Osteocyte (in vitro differentiated cells): ENCODE measurements around the gene ZNF793. TPM values are rescaled to one million over a fixed set of nuclear protein-coding genes. Genes with fewer than 3 reads are reported as not detected.
A peak's percentile ranks its signal among the peaks of the same experiment; 100 is the strongest.

Source experiments
- DNase-seq: peaks from one replicate; pipeline ENCODE4 v3.0.0; 2021; ENCODE audit warnings: mixed read lengths; ENCODE audit not compliant: unreplicated experiment; ENCODE audit errors: extremely low spot score
- H3K27ac Mint-ChIP-seq: one replicate; pipeline ENCODE4 v1.8.0; 2021; ENCODE audit warnings: mild to moderate bottlenecking, mixed read lengths; ENCODE audit not compliant: unreplicated experiment
- H3K27me3 Mint-ChIP-seq: one replicate; pipeline ENCODE4 v1.8.0; 2021; ENCODE audit warnings: mixed read lengths; ENCODE audit not compliant: unreplicated experiment
- H3K36me3 Mint-ChIP-seq: one replicate; pipeline ENCODE4 v1.8.0; 2021; ENCODE audit warnings: mixed read lengths; ENCODE audit not compliant: unreplicated experiment
- H3K4me1 Mint-ChIP-seq: one replicate; pipeline ENCODE4 v1.8.0; 2021; ENCODE audit warnings: mixed read lengths; ENCODE audit not compliant: unreplicated experiment
- H3K4me3 Mint-ChIP-seq: one replicate; pipeline ENCODE4 v1.8.0; 2021; ENCODE audit warnings: mild to moderate bottlenecking, moderate library complexity, mixed read lengths; ENCODE audit not compliant: unreplicated experiment
- H3K9me3 Mint-ChIP-seq: one replicate; pipeline ENCODE4 v1.8.0; 2021; ENCODE audit warnings: mixed read lengths; ENCODE audit not compliant: unreplicated experiment
- total RNA-seq: library from RNA; stranded (reverse); gene quantifications from 2 replicates; pipeline ENCODE4 v1.2.1, GENCODE V29; 2021
- TF ChIP-seq, protein P1 (sequence below): fragments of 200-600 bp; sonication (generic); IDR thresholded peaks from 2 replicates; pipeline ENCODE4 v1.5.0; 2021; ENCODE audit warnings: antibody characterized with exemption, mild to moderate bottlenecking, moderate library complexity

ZNF793 gene
- total RNA-seq, 1 donor from 2014 or later: 10.8 TPM

DNA sequence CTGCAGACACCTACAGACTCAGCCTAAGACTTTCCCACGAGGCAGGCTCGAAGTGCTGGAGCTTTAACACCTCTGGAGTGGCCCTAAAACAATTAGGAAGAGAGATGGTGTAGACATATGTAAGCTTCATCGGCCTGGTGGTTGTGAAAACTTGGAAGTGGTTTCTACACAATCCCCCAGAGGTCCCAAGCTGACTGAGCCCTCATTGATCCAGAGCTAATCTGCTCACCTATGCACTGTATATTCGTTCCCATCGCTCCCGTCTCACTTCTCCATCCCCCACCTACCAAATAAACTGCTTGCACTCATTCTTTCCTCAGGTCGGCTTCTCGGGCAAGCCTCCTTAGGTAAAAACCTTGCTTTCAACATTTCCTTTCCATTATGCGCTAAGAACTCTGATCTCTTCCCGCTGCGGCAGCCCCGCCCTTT lies 767 bp upstream of the ZNF793 start:
- Mint-ChIP-seq H3K4me3 (no peak overlapping the region), H3K36me3 (peaks cover 17% of the 10 kb centered on the region), H3K27me3 (no peaks in the 10 kb centered on the region), H3K4me1 (no peaks in the 10 kb centered on the region), H3K27ac (no peak overlapping the region), H3K9me3 (peaks cover 21% of the 10 kb centered on the region)
- TF ChIP-seq, protein P1, sequence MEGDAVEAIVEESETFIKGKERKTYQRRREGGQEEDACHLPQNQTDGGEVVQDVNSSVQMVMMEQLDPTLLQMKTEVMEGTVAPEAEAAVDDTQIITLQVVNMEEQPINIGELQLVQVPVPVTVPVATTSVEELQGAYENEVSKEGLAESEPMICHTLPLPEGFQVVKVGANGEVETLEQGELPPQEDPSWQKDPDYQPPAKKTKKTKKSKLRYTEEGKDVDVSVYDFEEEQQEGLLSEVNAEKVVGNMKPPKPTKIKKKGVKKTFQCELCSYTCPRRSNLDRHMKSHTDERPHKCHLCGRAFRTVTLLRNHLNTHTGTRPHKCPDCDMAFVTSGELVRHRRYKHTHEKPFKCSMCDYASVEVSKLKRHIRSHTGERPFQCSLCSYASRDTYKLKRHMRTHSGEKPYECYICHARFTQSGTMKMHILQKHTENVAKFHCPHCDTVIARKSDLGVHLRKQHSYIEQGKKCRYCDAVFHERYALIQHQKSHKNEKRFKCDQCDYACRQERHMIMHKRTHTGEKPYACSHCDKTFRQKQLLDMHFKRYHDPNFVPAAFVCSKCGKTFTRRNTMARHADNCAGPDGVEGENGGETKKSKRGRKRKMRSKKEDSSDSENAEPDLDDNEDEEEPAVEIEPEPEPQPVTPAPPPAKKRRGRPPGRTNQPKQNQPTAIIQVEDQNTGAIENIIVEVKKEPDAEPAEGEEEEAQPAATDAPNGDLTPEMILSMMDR: no peak
- DNase-seq: no peak

DNA sequence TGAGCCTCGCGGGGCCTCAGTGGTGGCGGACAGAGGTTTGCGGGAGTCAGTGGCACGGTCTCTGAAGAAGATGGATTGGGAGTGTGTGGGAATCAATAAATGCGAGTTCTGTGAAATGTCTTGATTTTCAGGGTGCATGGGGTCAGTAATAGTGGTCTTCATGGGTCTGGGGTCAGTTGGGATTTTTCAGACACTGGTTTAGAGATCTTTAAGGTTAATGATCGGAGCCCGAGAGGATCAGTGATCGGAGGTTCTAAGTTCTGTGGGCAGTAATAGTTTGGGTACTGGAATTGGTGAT lies 377 bp downstream of the ZNF793 start:
- no peaks in the 10 kb centered on the region for H3K27me3 Mint-ChIP-seq

DNA sequence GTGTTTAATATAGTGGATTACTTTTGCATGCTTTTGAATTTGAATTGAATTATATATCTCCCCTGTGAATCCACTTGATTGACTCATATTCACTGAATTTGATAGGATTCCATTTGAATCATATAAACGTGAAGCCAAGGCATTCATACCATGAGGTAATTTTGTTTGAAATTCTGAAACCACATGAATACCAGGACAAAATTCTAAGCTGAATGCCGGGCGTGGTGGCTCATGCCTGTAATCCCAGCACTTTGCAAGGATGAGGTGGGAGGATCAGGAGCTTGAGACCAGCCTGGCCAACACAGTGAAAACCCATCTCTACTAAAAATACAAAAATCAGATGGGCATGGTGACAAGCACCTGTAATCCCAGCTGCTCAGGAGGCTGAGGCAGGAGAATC lies 4.4 kb downstream of the ZNF793 start:
- Mint-ChIP-seq H3K27ac (no peak overlapping the region), H3K27me3 (no peaks in the 10 kb centered on the region), H3K4me1 (no peaks in the 10 kb centered on the region), H3K36me3 (peaks cover 49% of the 10 kb centered on the region), H3K4me3 (no peak overlapping the region), H3K9me3 (peaks cover 32% of the 10 kb centered on the region)
- TF ChIP-seq, protein P1: no peak
- DNase-seq: no peak

More for the DNA sequence above, 377 bp downstream of the ZNF793 start:
- peaks cover 20% of the 10 kb centered on the region for H3K9me3 Mint-ChIP-seq
- no peaks in the 10 kb centered on the region for H3K4me1 Mint-ChIP-seq
- H3K4me3 Mint-ChIP-seq: no peak overlapping the region
- no peak overlapping the region for H3K27ac Mint-ChIP-seq
- TF ChIP-seq, protein P1: no peak
- H3K36me3 Mint-ChIP-seq: peaks cover 27% of the 10 kb centered on the region
- no peak for DNase-seq

DNA sequence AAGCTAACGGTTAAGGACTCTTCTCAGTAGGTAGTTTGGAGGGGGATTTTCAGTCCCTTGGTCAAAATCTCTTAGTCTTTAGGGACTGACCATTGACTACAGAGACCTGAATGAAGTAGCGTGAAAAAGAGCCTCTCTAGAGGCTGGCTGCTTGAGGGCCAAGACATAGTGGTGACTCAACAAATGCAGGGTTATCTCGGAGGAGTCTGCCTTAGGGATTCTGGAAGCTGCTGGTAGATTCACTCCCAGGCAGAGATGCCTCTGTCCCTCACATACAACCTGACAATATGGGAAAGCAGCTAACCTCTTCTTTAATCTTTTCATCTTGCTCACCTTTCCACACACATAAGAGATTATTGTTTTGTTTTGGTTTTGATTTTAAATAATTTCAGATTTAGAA lies 5.1 kb downstream of the ZNF793 start:
- Mint-ChIP-seq H3K27ac (no peak overlapping the region), H3K9me3 (peaks cover 35% of the 10 kb centered on the region), H3K36me3 (peaks cover 55% of the 10 kb centered on the region), H3K4me1 (no peaks in the 10 kb centered on the region), H3K27me3 (no peaks in the 10 kb centered on the region), H3K4me3 (no peak overlapping the region)
- DNase-seq: peak; percentile 7
- TF ChIP-seq, protein P1: no peak

DNA sequence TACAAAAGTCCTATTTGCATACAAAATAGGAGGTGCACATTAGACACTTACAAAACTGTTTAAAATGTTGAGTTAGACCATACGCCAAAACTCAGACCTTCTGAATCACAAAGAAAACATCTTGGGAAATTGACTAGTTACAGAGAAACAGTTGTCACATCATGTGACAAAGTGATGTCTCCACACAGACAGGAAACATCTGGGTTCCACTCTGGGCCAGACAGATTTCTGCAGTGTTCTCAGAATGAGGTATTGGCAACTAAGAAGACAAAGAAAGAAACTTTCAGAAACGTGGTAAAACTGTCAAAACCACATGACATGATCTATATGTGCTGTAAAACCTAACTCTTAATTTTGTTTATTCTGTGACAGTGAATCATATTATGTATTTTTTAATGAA lies 6.7 kb downstream of the ZNF793 start:
- H3K4me1 Mint-ChIP-seq: no peaks in the 10 kb centered on the region
- H3K36me3 Mint-ChIP-seq: peaks cover 64% of the 10 kb centered on the region
- no peaks in the 10 kb centered on the region for H3K27me3 Mint-ChIP-seq
- H3K27ac Mint-ChIP-seq: no peak overlapping the region
- peaks cover 45% of the 10 kb centered on the region for H3K9me3 Mint-ChIP-seq
- DNase-seq: no peak
- TF ChIP-seq, protein P1: no peak
- no peak overlapping the region for H3K4me3 Mint-ChIP-seq
